SH-SY5Y (cell line): ENCODE results near the gene LMX1B.

Source experiments
- GATA2 ChIP-seq: IDR thresholded peaks from 2 replicates; pipeline ENCODE4 v1.6.1; 2011; ENCODE audit warnings: mild to moderate bottlenecking, low read depth, low read length
- GATA3 ChIP-seq: IDR thresholded peaks from 2 replicates; pipeline ENCODE4 v1.6.1; 2011; ENCODE audit warnings: low read depth, mild to moderate bottlenecking, low read length, moderate library complexity

DNA sequence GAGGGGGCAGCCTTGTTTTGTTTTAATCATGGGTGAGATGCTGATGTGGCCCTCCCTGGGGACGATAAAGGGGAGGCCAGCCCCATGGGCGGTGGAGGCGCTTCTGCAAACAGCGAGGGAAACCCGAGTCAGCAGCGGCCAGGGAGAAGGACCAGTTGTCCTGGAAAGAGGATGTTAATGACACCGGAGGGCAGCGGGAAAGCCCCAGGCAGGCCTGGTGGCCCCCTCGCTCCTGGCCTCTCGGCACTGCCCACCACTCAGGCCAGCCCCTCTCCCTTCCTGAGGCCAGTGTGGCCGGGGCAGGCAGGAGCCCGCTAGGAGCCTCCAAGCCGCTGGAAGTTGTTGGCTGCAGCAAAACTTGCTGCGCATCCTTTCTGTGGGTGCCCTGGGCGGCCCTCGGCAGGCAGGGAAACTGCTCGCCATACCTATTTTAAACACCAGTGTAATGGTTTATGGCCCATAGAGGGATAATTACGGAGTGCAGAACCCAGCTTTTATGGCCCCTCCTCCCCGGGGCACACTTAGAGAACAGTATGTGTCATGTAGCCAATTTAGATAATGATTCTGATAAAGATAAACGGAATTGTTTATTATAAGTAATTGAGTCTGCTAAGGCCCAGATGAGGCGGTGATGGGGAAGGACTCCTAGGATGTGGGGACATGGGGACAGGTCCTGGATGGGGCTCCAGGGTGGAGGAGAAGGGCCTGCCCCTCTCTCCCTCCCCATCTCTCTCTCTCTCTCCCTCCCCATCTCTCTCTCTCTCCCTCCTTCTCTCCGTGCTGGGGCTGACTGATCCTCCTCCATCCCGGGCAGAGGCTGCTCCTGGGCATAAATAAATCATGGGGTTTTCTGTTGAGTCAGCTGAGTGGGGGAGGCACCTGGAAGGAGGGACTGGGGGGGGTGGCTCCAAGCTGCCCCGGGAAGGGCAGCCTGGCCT is 36.9 kb downstream of the LMX1B start:
- TF ChIP-seq GATA3 (no peak), GATA2 (peak; percentile 41; the same call in 1 of the 2 replicates)
